Measurements from ENCODE around the gene ITPRIPL2. TPM values are rescaled to one million over a fixed set of nuclear protein-coding genes. Genes with fewer than 3 reads are reported as not detected.

Gene ITPRIPL2
- total and polyA plus RNA-seq, 2 of the 13 experiments (the other 11 are each of a cell fraction or from before 2014, with no cell fraction given): 5.9 to 12.6 TPM

- TF ChIP-seq, protein P1, sequence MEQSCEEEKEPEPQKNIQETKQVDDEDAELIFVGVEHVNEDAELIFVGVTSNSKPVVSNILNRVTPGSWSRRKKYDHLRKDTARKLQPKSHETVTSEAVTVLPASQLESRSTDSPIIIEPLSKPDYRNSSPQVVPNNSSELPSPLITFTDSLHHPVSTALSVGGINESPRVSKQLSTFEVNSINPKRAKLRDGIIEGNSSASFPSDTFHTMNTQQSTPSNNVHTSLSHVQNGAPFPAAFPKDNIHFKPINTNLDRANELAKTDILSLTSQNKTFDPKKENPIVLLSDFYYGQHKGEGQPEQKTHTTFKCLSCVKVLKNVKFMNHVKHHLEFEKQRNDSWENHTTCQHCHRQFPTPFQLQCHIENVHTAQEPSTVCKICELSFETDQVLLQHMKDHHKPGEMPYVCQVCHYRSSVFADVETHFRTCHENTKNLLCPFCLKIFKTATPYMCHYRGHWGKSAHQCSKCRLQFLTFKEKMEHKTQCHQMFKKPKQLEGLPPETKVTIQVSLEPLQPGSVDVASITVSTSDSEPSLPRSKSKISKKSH (CRISPR knock-in tag; IDR thresholded peaks at IDR 0.05; ENCODE audit: borderline replicate concordance): peak; percentile 79; the same call in 1 of the 2 replicates
- TF ChIP-seq, protein P2, sequence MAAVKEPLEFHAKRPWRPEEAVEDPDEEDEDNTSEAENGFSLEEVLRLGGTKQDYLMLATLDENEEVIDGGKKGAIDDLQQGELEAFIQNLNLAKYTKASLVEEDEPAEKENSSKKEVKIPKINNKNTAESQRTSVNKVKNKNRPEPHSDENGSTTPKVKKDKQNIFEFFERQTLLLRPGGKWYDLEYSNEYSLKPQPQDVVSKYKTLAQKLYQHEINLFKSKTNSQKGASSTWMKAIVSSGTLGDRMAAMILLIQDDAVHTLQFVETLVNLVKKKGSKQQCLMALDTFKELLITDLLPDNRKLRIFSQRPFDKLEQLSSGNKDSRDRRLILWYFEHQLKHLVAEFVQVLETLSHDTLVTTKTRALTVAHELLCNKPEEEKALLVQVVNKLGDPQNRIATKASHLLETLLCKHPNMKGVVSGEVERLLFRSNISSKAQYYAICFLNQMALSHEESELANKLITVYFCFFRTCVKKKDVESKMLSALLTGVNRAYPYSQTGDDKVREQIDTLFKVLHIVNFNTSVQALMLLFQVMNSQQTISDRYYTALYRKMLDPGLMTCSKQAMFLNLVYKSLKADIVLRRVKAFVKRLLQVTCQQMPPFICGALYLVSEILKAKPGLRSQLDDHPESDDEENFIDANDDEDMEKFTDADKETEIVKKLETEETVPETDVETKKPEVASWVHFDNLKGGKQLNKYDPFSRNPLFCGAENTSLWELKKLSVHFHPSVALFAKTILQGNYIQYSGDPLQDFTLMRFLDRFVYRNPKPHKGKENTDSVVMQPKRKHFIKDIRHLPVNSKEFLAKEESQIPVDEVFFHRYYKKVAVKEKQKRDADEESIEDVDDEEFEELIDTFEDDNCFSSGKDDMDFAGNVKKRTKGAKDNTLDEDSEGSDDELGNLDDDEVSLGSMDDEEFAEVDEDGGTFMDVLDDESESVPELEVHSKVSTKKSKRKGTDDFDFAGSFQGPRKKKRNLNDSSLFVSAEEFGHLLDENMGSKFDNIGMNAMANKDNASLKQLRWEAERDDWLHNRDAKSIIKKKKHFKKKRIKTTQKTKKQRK (IDR thresholded peaks at IDR 0.05; ENCODE audit: low read length): no peak
- TF ChIP-seq RBM22 (optimal IDR thresholded peaks at IDR 0.05; ENCODE audit: low read length) (peak; percentile 88), MAFG (CRISPR knock-in tag; IDR thresholded peaks at IDR 0.05) (no peak), MLXIP (CRISPR knock-in tag; IDR thresholded peaks at IDR 0.05; ENCODE audit: borderline replicate concordance) (0 out of 2 replicates have a peak, but pooled peaks have one; percentile 62), IKZF5 (CRISPR knock-in tag; IDR thresholded peaks at IDR 0.05) (peak; percentile 78), ZNF75D (CRISPR knock-in tag; IDR thresholded peaks at IDR 0.05; ENCODE audit: borderline replicate concordance) (no peak), ZSCAN5A (CRISPR knock-in tag; IDR thresholded peaks at IDR 0.05; ENCODE audit: borderline replicate concordance) (peak; percentile 90), SMAD9 (CRISPR knock-in tag; IDR thresholded peaks at IDR 0.05) (no peak)
- TF ChIP-seq, protein P3, sequence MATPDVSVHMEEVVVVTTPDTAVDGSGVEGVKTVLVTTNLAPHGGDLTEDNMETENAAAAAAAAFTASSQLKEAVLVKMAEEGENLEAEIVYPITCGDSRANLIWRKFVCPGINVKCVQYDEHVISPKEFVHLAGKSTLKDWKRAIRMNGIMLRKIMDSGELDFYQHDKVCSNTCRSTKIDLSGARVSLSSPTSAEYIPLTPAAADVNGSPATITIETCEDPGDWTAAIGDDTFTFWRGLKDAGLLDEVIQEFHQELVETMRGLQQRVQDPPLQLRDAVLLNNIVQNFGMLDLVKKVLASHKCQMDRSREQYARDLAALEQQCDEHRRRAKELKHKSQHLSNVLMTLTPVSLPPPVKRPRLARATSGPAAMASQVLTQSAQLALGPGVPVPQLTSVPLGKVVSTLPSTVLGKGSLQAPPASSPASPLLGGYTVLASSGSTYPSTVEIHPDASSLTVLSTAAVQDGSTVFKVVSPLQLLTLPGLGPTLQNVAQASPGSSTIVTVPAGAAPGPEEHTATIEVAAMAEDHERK (CRISPR knock-in tag; IDR thresholded peaks at IDR 0.05; ENCODE audit: low read depth): peak; percentile 79
- TF ChIP-seq, protein P4, sequence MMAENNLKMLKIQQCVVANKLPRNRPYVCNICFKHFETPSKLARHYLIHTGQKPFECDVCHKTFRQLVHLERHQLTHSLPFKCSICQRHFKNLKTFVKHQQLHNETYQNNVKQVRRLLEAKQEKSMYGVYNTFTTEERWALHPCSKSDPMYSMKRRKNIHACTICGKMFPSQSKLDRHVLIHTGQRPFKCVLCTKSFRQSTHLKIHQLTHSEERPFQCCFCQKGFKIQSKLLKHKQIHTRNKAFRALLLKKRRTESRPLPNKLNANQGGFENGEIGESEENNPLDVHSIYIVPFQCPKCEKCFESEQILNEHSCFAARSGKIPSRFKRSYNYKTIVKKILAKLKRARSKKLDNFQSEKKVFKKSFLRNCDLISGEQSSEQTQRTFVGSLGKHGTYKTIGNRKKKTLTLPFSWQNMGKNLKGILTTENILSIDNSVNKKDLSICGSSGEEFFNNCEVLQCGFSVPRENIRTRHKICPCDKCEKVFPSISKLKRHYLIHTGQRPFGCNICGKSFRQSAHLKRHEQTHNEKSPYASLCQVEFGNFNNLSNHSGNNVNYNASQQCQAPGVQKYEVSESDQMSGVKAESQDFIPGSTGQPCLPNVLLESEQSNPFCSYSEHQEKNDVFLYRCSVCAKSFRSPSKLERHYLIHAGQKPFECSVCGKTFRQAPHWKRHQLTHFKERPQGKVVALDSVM (CRISPR knock-in tag; IDR thresholded peaks at IDR 0.05): no peak
These were observed 46.2 kb upstream of the ITPRIPL2 start, which contains the start of gene COQ7 (continued) for GRCh38 chr16:19067349-19068236.

Measured in HepG2 (cell line).